VCaP (cell line): Measurements from ENCODE around the gene ADIPOR2.
A peak's percentile ranks its signal among the peaks of the same experiment; 100 is the strongest.

ENCODE experiments used
- H3K27ac ChIP-seq: fragments of 450-650 bp; 2 replicates; pipeline ENCODE4 v1.5.1; 2017
- TF ChIP-seq, protein P1 (sequence below): fragments of 450-650 bp; conservative IDR thresholded peaks from 2 replicates; pipeline ENCODE4 v1.5.1; 2017; ENCODE audit warnings: mild to moderate bottlenecking, moderate library complexity

ADIPOR2 gene, protein sequence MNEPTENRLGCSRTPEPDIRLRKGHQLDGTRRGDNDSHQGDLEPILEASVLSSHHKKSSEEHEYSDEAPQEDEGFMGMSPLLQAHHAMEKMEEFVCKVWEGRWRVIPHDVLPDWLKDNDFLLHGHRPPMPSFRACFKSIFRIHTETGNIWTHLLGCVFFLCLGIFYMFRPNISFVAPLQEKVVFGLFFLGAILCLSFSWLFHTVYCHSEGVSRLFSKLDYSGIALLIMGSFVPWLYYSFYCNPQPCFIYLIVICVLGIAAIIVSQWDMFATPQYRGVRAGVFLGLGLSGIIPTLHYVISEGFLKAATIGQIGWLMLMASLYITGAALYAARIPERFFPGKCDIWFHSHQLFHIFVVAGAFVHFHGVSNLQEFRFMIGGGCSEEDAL

DNA sequence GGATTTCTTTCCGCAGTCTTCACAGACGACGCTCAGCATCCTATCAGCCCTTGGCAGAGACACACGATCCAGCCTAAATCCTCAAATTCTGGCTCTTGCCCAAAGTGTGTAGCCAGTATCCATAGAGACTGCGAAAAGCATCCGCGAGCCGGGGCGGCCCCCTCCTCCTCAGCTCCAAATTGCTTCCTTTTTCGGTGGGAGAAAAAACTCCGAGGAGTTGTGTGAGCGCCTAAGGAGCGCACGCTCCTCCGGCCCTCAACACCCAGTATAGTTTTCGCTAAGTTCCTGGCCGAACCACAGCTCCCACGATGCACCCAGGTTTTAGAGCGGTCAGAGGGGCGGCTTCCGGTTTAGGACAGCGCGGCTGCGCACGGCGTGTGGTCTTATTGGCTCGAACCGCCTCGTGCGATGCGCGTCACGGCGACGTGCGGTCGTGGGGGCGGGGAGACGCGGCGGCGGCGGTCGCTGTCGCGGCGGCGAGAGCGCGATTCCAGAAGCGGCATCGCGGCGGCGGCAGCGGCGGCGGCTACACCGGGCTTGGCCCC, at the start of gene ADIPOR2:
TSS of gene ADIPOR2 (plus strand) at position 493 of the 545 bp plus-strand sequence. CDS start 63,274 bp downstream, outside the sequence.
- H3K27ac ChIP-seq, result peak within 1 kb of the TSS; percentile 94
- TF ChIP-seq, protein P1, sequence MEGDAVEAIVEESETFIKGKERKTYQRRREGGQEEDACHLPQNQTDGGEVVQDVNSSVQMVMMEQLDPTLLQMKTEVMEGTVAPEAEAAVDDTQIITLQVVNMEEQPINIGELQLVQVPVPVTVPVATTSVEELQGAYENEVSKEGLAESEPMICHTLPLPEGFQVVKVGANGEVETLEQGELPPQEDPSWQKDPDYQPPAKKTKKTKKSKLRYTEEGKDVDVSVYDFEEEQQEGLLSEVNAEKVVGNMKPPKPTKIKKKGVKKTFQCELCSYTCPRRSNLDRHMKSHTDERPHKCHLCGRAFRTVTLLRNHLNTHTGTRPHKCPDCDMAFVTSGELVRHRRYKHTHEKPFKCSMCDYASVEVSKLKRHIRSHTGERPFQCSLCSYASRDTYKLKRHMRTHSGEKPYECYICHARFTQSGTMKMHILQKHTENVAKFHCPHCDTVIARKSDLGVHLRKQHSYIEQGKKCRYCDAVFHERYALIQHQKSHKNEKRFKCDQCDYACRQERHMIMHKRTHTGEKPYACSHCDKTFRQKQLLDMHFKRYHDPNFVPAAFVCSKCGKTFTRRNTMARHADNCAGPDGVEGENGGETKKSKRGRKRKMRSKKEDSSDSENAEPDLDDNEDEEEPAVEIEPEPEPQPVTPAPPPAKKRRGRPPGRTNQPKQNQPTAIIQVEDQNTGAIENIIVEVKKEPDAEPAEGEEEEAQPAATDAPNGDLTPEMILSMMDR, result no peak

DNA sequence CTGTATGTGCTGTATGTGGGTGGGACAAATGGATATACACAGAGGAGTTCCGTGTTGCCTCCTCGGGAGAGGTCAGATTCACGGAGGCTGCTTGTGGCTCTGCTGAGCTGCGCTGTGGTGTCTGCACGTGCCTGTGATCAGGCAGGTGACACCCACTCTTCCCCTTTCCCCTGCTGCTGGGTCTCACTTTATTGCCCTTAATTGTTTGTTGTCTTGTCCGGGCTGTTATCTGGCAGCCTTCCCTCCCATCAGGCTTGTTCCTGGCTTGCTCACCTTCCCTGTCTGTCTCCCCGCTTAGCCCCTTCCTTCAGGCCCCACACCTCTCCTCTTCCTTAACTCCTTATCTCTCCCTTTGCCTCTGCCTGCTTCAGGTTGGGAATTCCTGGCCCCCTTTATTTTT, 48.4 kb upstream of the ADIPOR2 start:
- TF ChIP-seq, protein P1, result no peak

DNA sequence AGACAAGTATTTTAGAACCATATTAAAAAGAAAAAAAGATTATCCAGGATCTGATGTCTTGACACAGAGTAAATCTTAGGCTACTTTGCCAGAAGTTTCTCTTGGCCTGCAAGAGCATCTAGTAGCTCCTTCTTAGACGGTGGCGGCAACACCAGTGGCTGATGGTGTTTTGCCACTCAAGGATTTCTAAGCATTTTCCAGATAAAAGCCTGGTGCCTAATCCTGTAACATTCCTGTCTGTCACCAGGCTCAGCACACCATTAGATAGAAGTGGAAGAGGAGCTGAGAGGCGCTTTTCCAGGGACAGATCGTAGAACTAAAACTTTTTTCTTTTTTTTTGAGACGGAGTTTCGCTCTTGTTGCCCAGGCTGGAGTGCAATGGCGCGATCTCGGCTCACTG, 47.8 kb upstream of the ADIPOR2 start:
- H3K27ac ChIP-seq, result peak overlapping the region; percentile 31
- TF ChIP-seq, protein P1, result no peak

More for the DNA sequence above, 48.4 kb upstream of the ADIPOR2 start:
- peak overlapping the region; percentile 31 for H3K27ac ChIP-seq

DNA sequence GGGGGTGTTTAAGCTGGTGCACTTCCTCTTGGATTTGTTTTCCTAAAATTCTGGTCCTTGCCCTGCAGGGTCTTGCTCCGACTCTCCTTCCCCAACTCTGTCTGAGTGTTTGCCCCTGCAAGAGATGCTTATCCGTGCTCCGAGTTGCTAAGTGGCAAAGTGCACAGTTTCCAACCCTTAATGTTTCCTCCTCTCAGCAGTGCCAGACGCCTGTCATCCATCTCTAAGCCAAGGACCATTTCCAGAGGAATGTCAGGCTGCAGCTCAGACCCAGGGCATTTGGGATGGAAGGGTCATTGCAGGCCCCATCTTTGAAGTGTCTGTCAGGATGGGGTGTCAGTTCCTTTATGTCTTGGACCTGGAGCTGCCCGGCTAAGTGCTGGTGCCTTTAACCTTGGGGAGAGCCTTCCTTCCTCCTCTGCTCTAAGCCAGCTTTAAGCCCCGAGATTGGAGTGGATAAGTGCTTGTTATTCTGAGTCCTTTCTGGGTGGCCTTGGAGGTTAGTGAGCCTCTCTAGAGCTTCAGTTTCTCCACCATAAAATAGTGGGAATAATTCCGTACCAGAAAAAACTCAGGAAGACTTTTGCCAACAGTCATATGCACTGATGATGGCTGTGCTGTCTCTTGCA, 46.9 kb upstream of the ADIPOR2 start:
- TF ChIP-seq, protein P1, result no peak
- H3K27ac ChIP-seq, result no peak overlapping the region

DNA sequence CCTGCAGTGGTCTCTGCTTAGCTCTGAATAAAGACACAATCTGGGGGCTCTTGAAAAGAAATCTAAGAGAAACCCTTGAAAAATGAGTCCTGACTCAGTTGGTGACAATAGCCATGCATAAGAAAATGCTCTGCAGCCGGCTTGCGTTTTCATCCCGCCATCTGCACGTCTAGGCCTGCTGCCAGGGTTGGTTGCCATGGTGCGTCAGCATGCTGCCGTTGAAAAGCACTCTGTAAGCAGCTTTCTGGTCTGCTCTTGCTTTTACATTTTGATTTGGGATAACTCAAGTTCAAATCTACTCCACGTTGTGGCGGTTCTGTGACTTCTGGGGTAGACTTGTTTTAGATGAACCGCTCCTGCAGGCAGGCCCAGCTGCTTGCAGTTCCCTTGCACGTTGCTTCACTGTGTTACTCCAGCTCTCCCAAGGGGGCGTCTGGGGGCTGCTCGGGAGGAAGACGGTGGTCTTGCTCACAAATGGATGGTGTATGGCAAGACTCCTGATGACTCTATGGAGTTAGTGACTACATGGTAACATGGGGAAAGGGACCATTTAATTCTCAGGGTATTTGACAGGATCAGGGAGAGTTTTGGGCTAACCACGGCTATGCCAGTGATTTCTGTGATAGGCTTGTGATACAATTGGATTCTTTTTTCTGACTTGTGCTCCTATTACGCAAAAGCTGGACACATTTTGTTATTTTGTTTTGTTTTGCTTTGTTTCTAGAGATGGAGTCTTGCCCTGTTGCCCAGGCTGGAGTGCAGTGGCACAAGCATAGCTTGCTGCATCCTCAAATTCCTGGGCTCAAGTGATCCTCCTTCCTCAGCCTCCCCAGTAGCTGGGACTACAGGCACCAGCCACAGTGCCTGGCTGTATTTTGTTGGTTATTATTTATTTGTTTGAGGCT, 46.1 kb upstream of the ADIPOR2 start:
- H3K27ac ChIP-seq, result no peak overlapping the region
- TF ChIP-seq, protein P1, result no peak

DNA sequence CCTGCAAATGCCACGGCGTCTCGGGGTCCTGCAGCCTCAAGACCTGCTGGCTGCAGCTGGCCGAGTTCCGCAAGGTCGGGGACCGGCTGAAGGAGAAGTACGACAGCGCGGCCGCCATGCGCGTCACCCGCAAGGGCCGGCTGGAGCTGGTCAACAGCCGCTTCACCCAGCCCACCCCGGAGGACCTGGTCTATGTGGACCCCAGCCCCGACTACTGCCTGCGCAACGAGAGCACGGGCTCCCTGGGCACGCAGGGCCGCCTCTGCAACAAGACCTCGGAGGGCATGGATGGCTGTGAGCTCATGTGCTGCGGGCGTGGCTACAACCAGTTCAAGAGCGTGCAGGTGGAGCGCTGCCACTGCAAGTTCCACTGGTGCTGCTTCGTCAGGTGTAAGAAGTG, 45.1 kb upstream of the ADIPOR2 start:
- H3K27ac ChIP-seq, result no peak overlapping the region
- TF ChIP-seq, protein P1, result no peak
